GM12864 (cell line): ENCODE results near the gene ZP4.

Source experiments
- DNase-seq: peaks from one replicate; pipeline ENCODE4 v3.0.0-alpha.2; 2011; ENCODE audit warnings: low read depth
- H3K4me3 ChIP-seq: 2 replicates; pipeline ENCODE4 v1.5.1; 2011; ENCODE audit warnings: mild to moderate bottlenecking, low read depth, low read length, control low read depth
- CTCF ChIP-seq: IDR thresholded peaks from 2 replicates; pipeline ENCODE4 v1.5.1; 2011; ENCODE audit warnings: low read depth, mild to moderate bottlenecking, moderate library complexity, low read length, control low read depth, inconsistent platforms; ENCODE audit errors: missing control alignments

ZP4 gene

GRCh38 chr1:237890822-237891221, at the start of gene ZP4:
ZP4 (minus strand) TSS chr1:237890922; CDS start chr1:237890635, 287 bp downstream.
- DNase-seq, result no peak
- H3K4me3 ChIP-seq, result no peak within 1 kb of the TSS
- TF ChIP-seq CTCF, result no peak

DNA sequence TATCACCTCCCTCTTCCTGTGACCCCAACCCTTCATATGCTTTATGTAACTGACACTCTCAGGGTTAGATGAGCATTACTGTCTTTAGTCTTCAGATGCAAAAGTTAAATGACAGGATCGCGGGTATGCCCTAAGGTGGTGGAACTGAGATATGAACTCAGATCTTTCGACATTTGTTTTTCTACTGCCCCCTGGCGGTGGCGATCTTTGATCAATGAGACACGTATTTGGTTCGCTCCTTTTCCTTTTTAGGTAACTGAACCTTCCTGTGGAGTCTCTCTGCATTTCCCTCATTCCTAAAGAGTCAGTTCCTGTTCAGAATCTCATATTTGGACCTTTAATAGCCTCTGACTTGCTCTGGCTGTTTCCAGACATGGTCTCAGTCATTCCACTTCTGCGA, 47.8 kb upstream of the ZP4 start:
- H3K4me3 ChIP-seq, result no peak overlapping the region
- DNase-seq, result no peak
- TF ChIP-seq CTCF, result no peak

- no peak for TF ChIP-seq CTCF
- DNase-seq, result no peak
- H3K4me3 ChIP-seq, result no peak overlapping the region
Measured at GRCh38 chr1:237938068-237938467, 47.3 kb upstream of the ZP4 start.

- H3K4me3 ChIP-seq, result no peak overlapping the region
- no peak for DNase-seq
Measured at GRCh38 chr1:237932816-237933215, 42.1 kb upstream of the ZP4 start.

DNA sequence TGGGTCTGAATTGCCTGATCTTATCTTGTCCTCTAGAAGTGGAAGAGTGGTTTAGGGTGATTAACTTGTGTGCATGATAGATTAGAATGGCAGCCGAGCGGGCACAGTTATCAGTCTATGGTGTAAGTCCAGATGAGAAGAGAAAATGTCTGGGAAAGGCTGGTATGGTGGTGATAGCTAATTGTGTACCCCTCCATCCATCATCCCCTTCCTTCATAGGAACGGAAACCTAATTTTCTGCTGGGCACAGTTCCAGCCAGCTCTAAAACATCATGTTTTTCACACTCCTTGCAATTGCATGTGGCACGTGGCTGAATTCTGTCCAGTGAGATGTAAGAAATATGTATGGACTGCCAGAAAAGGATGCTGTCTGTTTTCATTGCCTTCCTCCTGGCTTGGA, 40.9 kb upstream of the ZP4 start:
- no peak for TF ChIP-seq CTCF
- no peak overlapping the region for H3K4me3 ChIP-seq
- DNase-seq, result no peak

More at GRCh38 chr1:237932816-237933215, 42.1 kb upstream of the ZP4 start:
- no peak for TF ChIP-seq CTCF

DNA sequence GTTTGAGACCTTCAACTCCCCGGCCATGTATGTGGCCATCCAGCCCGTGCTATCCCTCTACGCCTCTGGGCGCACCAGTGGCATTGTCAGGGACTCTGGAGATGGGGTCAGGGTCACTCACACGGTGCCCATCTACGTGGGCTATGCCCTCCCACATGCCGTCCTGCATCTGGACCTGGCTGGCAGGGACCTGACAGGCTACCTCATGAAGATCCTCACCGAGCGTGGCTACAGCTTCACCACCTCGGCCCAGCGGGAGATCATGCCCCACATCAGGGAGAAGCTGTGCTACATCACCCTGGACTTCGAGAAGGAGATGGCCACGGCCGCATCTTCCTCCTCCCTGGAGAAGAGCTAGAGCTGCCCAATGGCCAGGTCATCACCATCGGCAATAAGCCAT, 36.5 kb upstream of the ZP4 start:
- H3K4me3 ChIP-seq, result no peak overlapping the region
- no peak for TF ChIP-seq CTCF

GRCh38 chr1:237921306-237921705, 30.6 kb upstream of the ZP4 start:
- no peak overlapping the region for H3K4me3 ChIP-seq
- DNase-seq, result no peak
- TF ChIP-seq CTCF, result no peak

More for the DNA sequence above, 36.5 kb upstream of the ZP4 start:
- DNase-seq, result no peak
